ENCODE data around the gene SLFN12L. TPM values are rescaled to one million over a fixed set of nuclear protein-coding genes. Genes with fewer than 3 reads are reported as not detected.
A peak's percentile ranks its signal among the peaks of the same experiment; 100 is the strongest.
"Not testable (repeated sequence)": the region's sequence is repeated elsewhere in the genome, so short reads cannot be mapped to it uniquely, and the experiment has no call there.

Gene SLFN12L
- total and polyA plus RNA-seq, 2 donors, result 1.2 to 3.7 TPM

- Histone ChIP-seq H3K4me1 (ENCODE audit: control insufficient read depth in 2 of 2, insufficient read depth in 2 of 2, low read length in 2 of 2) (no peaks in the 10 kb centered on the region), H3K36me3 (ENCODE audit: control insufficient read depth in 2 of 2, insufficient read depth in 2 of 2, low read length in 1 of 2) (peaks cover 0 to 4% of the 10 kb centered on the region in 2 donors), H3K27me3 (ENCODE audit: control insufficient read depth in 2 of 2, insufficient read depth in 1 of 2, low read length in 1 of 2) (no peaks in the 10 kb centered on the region), H3K27ac (ENCODE audit: low read depth in 1 of 2, low read length in 1 of 2) (no peak overlapping the region), H3K4me3 (ENCODE audit: low read length in 2 of 2) (no peak overlapping the region), H3K9me3 (ENCODE audit: control insufficient read depth in 2 of 2, insufficient read depth in 1 of 2, low read length in 1 of 2) (peaks cover 0 to 1% of the 10 kb centered on the region in 2 donors)
- 65% methylated on average over 2 of the region's 2 CpGs for WGBS
- no peak for DNase-seq (ENCODE audit: low read depth in 6 of 9, low spot score in 9 of 9)
Measured at GRCh38 chr17:35476283-35476820, 61.1 kb downstream of the SLFN12L start.

- no peak for DNase-seq (ENCODE audit: low read depth in 6 of 9, low spot score in 9 of 9)
- Histone ChIP-seq H3K36me3 (ENCODE audit: control insufficient read depth in 2 of 2, insufficient read depth in 2 of 2, low read length in 1 of 2) (no peaks in the 10 kb centered on the region), H3K27ac (ENCODE audit: low read depth in 1 of 2, low read length in 1 of 2) (no peak overlapping the region), H3K4me1 (ENCODE audit: control insufficient read depth in 2 of 2, insufficient read depth in 2 of 2, low read length in 2 of 2) (peaks cover 2 to 13% of the 10 kb centered on the region in 2 donors), H3K4me3 (ENCODE audit: low read length in 2 of 2) (no peak overlapping the region), H3K9me3 (ENCODE audit: control insufficient read depth in 2 of 2, insufficient read depth in 1 of 2, low read length in 1 of 2) (no peaks in the 10 kb centered on the region), H3K27me3 (ENCODE audit: control insufficient read depth in 2 of 2, insufficient read depth in 1 of 2, low read length in 1 of 2) (no peaks in the 10 kb centered on the region)
- whole genome bisulfite sequencing, result 99% methylated on average over 4 of the region's 4 CpGs
Measured at GRCh38 chr17:35468475-35468874, 69.0 kb downstream of the SLFN12L start.

DNA sequence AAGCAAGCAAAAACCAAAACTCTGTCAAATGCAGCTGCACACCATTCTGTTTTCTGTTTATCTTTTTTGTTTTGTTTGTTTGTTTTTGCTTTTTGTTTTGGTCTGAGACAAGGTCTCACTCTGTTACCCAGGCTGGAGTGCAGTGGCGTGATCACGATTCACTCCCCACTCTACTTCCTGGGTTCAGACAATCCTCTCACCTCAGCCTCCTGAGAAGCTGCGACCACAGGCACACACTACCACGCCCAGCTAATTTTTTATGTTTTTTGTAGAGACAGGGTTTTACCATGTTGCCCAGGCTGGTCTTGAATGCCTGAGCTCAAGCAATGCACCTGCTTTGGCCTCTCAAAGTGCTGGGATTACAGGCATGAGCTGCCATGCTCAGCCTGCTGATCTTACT lies 69.7 kb downstream of the SLFN12L start:
- WGBS, result 19% methylated on average over 4 of the region's 4 CpGs
- peak in 1 of 9 donors; percentile 31 for DNase-seq (ENCODE audit: low read depth in 6 of 9, low spot score in 9 of 9)
- Histone ChIP-seq H3K4me1 (ENCODE audit: control insufficient read depth in 2 of 2, insufficient read depth in 2 of 2, low read length in 2 of 2) (peaks cover 2 to 13% of the 10 kb centered on the region in 2 donors), H3K27ac (ENCODE audit: low read depth in 1 of 2, low read length in 1 of 2) (peak overlapping the region in 1 of 2 donors; percentile 21), H3K4me3 (ENCODE audit: low read length in 2 of 2) (no peak overlapping the region), H3K36me3 (ENCODE audit: control insufficient read depth in 2 of 2, insufficient read depth in 2 of 2, low read length in 1 of 2) (no peaks in the 10 kb centered on the region), H3K9me3 (ENCODE audit: control insufficient read depth in 2 of 2, insufficient read depth in 1 of 2, low read length in 1 of 2) (no peaks in the 10 kb centered on the region), H3K27me3 (ENCODE audit: control insufficient read depth in 2 of 2, insufficient read depth in 1 of 2, low read length in 1 of 2) (no peaks in the 10 kb centered on the region)

DNA sequence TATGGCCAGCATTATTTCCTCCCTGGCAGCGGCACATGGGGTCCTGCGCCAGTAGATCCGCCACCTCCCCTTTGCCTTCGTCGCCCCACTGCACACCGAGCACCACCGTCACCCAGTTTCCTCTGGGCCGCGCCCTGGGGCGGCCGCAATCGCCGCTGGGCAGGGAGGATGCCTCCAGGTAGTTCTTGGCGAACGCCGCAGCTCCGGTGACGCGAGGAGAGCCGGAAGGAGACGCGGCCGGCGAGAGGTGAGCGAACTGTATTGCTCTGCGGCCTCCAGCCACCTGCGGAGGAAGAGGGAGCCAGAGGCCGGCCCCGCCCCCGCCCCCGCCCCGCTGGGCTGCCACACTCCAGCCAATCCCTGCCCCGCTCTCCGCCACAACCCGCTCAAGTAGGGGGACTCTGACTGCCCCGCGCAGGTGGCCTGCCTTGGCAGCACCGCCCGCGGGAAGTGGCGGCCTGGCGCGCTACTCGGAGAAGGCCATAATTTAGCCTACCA lies 77.1 kb downstream of the SLFN12L start:
- Histone ChIP-seq H3K36me3 (ENCODE audit: control insufficient read depth in 2 of 2, insufficient read depth in 2 of 2, low read length in 1 of 2) (no peaks in the 10 kb centered on the region), H3K4me1 (ENCODE audit: control insufficient read depth in 2 of 2, insufficient read depth in 2 of 2, low read length in 2 of 2) (peaks cover 0 to 4% of the 10 kb centered on the region in 2 donors), H3K27ac (ENCODE audit: low read depth in 1 of 2, low read length in 1 of 2) (peak overlapping the region in 1 of 2 donors; percentile 47), H3K9me3 (ENCODE audit: control insufficient read depth in 2 of 2, insufficient read depth in 1 of 2, low read length in 1 of 2) (no peaks in the 10 kb centered on the region), H3K4me3 (ENCODE audit: low read length in 2 of 2) (peak overlapping the region; percentile 30 to 46), H3K27me3 (ENCODE audit: control insufficient read depth in 2 of 2, insufficient read depth in 1 of 2, low read length in 1 of 2) (peaks cover 0 to 6% of the 10 kb centered on the region in 2 donors)
- DNase-seq (ENCODE audit: low read depth in 6 of 9, low spot score in 9 of 9), result peak in 6 of 9 donors; percentile 21 to 63 (median 38)
- 3% methylated on average over 44 of the region's 44 CpGs for WGBS

DNA sequence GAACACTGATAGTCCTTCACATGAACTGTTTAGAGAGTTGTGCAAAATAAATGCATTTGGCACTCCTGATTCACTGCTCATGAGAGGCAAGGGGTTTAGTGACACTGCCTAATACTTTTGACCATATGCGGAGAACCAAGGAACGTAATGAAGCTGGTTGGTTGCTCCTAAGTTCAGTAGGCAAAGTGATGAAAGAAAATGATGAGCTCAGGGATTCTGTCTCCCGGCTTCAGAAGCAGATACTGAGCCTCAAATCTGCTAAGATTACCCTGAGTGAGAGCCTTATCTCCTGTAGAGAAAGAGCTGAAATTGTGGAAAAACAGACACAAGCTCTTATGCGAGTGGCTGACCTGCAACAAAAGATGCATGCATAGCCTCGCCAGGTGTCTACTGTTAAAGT lies 83.4 kb downstream of the SLFN12L start:
- not testable (repeated sequence) for H3K9me3 ChIP-seq (ENCODE audit: control insufficient read depth in 2 of 2, insufficient read depth in 1 of 2, low read length in 1 of 2); H3K27ac ChIP-seq (ENCODE audit: low read depth in 1 of 2, low read length in 1 of 2); H3K4me1 ChIP-seq (ENCODE audit: control insufficient read depth in 2 of 2, insufficient read depth in 2 of 2, low read length in 2 of 2); DNase-seq (ENCODE audit: low read depth in 6 of 9, low spot score in 9 of 9); H3K4me3 ChIP-seq (ENCODE audit: low read length in 2 of 2); H3K36me3 ChIP-seq (ENCODE audit: control insufficient read depth in 2 of 2, insufficient read depth in 2 of 2, low read length in 1 of 2)
- WGBS, result 98% methylated on average over 5 of the region's 5 CpGs
- H3K27me3 ChIP-seq (ENCODE audit: control insufficient read depth in 2 of 2, insufficient read depth in 1 of 2, low read length in 1 of 2), result peaks cover 4 to 29% of the 10 kb centered on the region in 2 donors

- H3K27me3 ChIP-seq (ENCODE audit: control insufficient read depth in 2 of 2, insufficient read depth in 1 of 2, low read length in 1 of 2), result peaks cover 4 to 38% of the 10 kb centered on the region in 2 donors
- no peak overlapping the region for H3K27ac ChIP-seq (ENCODE audit: low read depth in 1 of 2, low read length in 1 of 2)
- H3K4me3 ChIP-seq (ENCODE audit: low read length in 2 of 2), result no peak overlapping the region
- peaks cover 0 to 5% of the 10 kb centered on the region in 2 donors for H3K9me3 ChIP-seq (ENCODE audit: control insufficient read depth in 2 of 2, insufficient read depth in 1 of 2, low read length in 1 of 2)
- no peaks in the 10 kb centered on the region for H3K36me3 ChIP-seq (ENCODE audit: control insufficient read depth in 2 of 2, insufficient read depth in 2 of 2, low read length in 1 of 2)
- no peak for DNase-seq (ENCODE audit: low read depth in 6 of 9, low spot score in 9 of 9)
- H3K4me1 ChIP-seq (ENCODE audit: control insufficient read depth in 2 of 2, insufficient read depth in 2 of 2, low read length in 2 of 2), result peaks cover 0 to 15% of the 10 kb centered on the region in 2 donors
- WGBS, result 92% methylated on average over 1 of the region's 1 CpG
Measured at GRCh38 chr17:35453171-35453570, 84.3 kb downstream of the SLFN12L start.

- Histone ChIP-seq H3K9me3 (ENCODE audit: control insufficient read depth in 2 of 2, insufficient read depth in 1 of 2, low read length in 1 of 2) (peaks cover 0 to 5% of the 10 kb centered on the region in 2 donors), H3K36me3 (ENCODE audit: control insufficient read depth in 2 of 2, insufficient read depth in 2 of 2, low read length in 1 of 2) (no peaks in the 10 kb centered on the region), H3K27me3 (ENCODE audit: control insufficient read depth in 2 of 2, insufficient read depth in 1 of 2, low read length in 1 of 2) (peaks cover 4 to 40% of the 10 kb centered on the region in 2 donors), H3K4me3 (ENCODE audit: low read length in 2 of 2) (peak overlapping the region; percentile 32 to 73), H3K4me1 (ENCODE audit: control insufficient read depth in 2 of 2, insufficient read depth in 2 of 2, low read length in 2 of 2) (peaks cover 6 to 25% of the 10 kb centered on the region in 2 donors), H3K27ac (ENCODE audit: low read depth in 1 of 2, low read length in 1 of 2) (no peak overlapping the region)
- WGBS, result 11% methylated on average over 36 of the region's 36 CpGs
- DNase-seq (ENCODE audit: low read depth in 6 of 9, low spot score in 9 of 9), result peak in 2 of 9 donors; percentile 7 to 35
Measured at GRCh38 chr17:35449371-35449931, 88.0 kb downstream of the SLFN12L start.

GRCh38 chr17:35448899-35449227 lies 88.6 kb downstream of the SLFN12L start:
- Histone ChIP-seq H3K36me3 (ENCODE audit: control insufficient read depth in 2 of 2, insufficient read depth in 2 of 2, low read length in 1 of 2) (no peaks in the 10 kb centered on the region), H3K4me1 (ENCODE audit: control insufficient read depth in 2 of 2, insufficient read depth in 2 of 2, low read length in 2 of 2) (peaks cover 6 to 25% of the 10 kb centered on the region in 2 donors), H3K27me3 (ENCODE audit: control insufficient read depth in 2 of 2, insufficient read depth in 1 of 2, low read length in 1 of 2) (peaks cover 4 to 40% of the 10 kb centered on the region in 2 donors), H3K4me3 (ENCODE audit: low read length in 2 of 2) (peak overlapping the region; percentile 57 to 73), H3K9me3 (ENCODE audit: control insufficient read depth in 2 of 2, insufficient read depth in 1 of 2, low read length in 1 of 2) (peaks cover 0 to 5% of the 10 kb centered on the region in 2 donors), H3K27ac (ENCODE audit: low read depth in 1 of 2, low read length in 1 of 2) (no peak overlapping the region)
- WGBS, result 17% methylated on average over 16 of the region's 16 CpGs
- DNase-seq (ENCODE audit: low read depth in 6 of 9, low spot score in 9 of 9), result no peak

- H3K36me3 ChIP-seq (ENCODE audit: control insufficient read depth in 2 of 2, insufficient read depth in 2 of 2, low read length in 1 of 2), result no peaks in the 10 kb centered on the region
- 1% methylated on average over 44 of the region's 44 CpGs for WGBS
- H3K27me3 ChIP-seq (ENCODE audit: control insufficient read depth in 2 of 2, insufficient read depth in 1 of 2, low read length in 1 of 2), result peaks cover 4 to 40% of the 10 kb centered on the region in 2 donors
- H3K4me3 ChIP-seq (ENCODE audit: low read length in 2 of 2), result peak within 1 kb of the TSS; percentile 57 to 73
- peaks cover 6 to 25% of the 10 kb centered on the region in 2 donors for H3K4me1 ChIP-seq (ENCODE audit: control insufficient read depth in 2 of 2, insufficient read depth in 2 of 2, low read length in 2 of 2)
- DNase-seq (ENCODE audit: low read depth in 6 of 9, low spot score in 9 of 9), result peak in 5 of 9 donors; percentile 62 to 87 (median 73)
- peaks cover 0 to 5% of the 10 kb centered on the region in 2 donors for H3K9me3 ChIP-seq (ENCODE audit: control insufficient read depth in 2 of 2, insufficient read depth in 1 of 2, low read length in 1 of 2)
- H3K27ac ChIP-seq (ENCODE audit: low read depth in 1 of 2, low read length in 1 of 2), result peak within 1 kb of the TSS; percentile 22 to 71
Measured at GRCh38 chr17:35448214-35448898, 89.1 kb downstream of the SLFN12L start, which contains the start of gene SLFN13. TSS of gene SLFN13 (minus strand) at chr17:35448766. CDS start at chr17:35445680, 3,086 bp downstream.
